Heart left ventricle (tissue), 16 donors: ENCODE measurements around the gene PSMB5. TPM values are rescaled to one million over a fixed set of nuclear protein-coding genes. Genes with fewer than 3 reads are reported as not detected.

Experiments
- ATAC-seq, 4 donors: fragments of 200-7000 bp; cut with Tn5 transposase; one replicate each; pipeline ENCODE4 v1.9.1; 2020 to 2022; ENCODE audit warnings: moderate library complexity in 4 of 4, mild to moderate bottlenecking in 3 of 4, moderate number of reproducible peaks in 1 of 4
- DNase-seq, 5 donors: peaks; one replicate each; pipeline ENCODE4 v3.0.0-alpha.2; 2020
- H3K27ac ChIP-seq, 12 donors: fragments of 200-600 bp; sonication (generic) in 4 of 12; one replicate each; pipeline versions ENCODE4 v1.5.0 to v1.8.0; 2016 to 2022; ENCODE audit warnings: mild to moderate bottlenecking in 2 of 12
- H3K27me3 ChIP-seq, 9 donors: fragments of 200-600 bp; sonication (generic) in 2 of 9; one replicate each; pipeline versions ENCODE4 v1.5.1 to v1.8.0; 2016 to 2022; ENCODE audit warnings: mild to moderate bottlenecking in 3 of 9
- H3K36me3 ChIP-seq, 9 donors: fragments of 200-600 bp; sonication (generic) in 2 of 9; one replicate each; pipeline versions ENCODE4 v1.5.0 to v1.8.0; 2018 to 2022; ENCODE audit warnings: mild to moderate bottlenecking in 2 of 9
- H3K4me1 ChIP-seq, 12 donors: fragments of 200-600 bp; sonication (generic) in 4 of 12; one replicate each; pipeline versions ENCODE4 v1.5.0 to v1.8.0; 2016 to 2022; ENCODE audit warnings: mild to moderate bottlenecking in 3 of 12
- H3K4me3 ChIP-seq, 12 donors: fragments of 200-600 bp; sonication (generic) in 4 of 12; one replicate each; pipeline versions ENCODE4 v1.5.0 to v1.8.0; 2017 to 2022; ENCODE audit warnings: mild to moderate bottlenecking in 9 of 12, moderate library complexity in 4 of 12
- H3K9me3 ChIP-seq, 12 donors: fragments of 200-600 bp; sonication (generic) in 4 of 12; one replicate each; pipeline versions ENCODE4 v1.5.0 to v1.8.0; 2016 to 2022; ENCODE audit warnings: mild to moderate bottlenecking in 1 of 12
- CTCF ChIP-seq, 12 donors: fragments of 200-600 bp; sonication (generic) in 4 of 12; IDR thresholded peaks; one replicate each; pipeline versions ENCODE4 v1.5.0 to v1.8.0; 2018 to 2022; ENCODE audit warnings: antibody characterized with exemption in 12 of 12, mild to moderate bottlenecking in 5 of 12
- POLR2A ChIP-seq, 2 donors: fragments of 450-650 bp; IDR thresholded peaks; one replicate each; pipeline ENCODE4 v1.6.1; 2017; ENCODE audit warnings: antibody characterized with exemption in 2 of 2, mild to moderate bottlenecking in 2 of 2, moderate library complexity in 2 of 2
- WGBS, 4 donors: extraction: QIAGEN DNeasy Blood & Tissue Kit in 2 of 4; methylation state at CpG; one replicate each; pipeline versions ENCODE4 v1.1.5 to v1.1.7; 2013 to 2018; 5-methylcytosine and 5-hydroxymethylcytosine counted together
- intact Hi-C, 10 donors: fragments of 100-400 bp; cut with DNase I; formaldehyde crosslinking; loops; one replicate each; pipeline versions ENCODE4 v1.11.1 to v1.14.2; 2022
- polyA plus RNA-seq, 2 donors: library from polyadenylated mRNA; stranded (reverse); fragments of 200-250 nt; gene quantifications; one replicate each; pipeline ENCODE4 v1.2.3, GENCODE V29; 2013
- total RNA-seq, 9 donors: library from RNA; depleted of rRNA in 2 of 9; stranded (reverse); fragments of >200 nt in 2 of 9; fragmentation: NEBNext Ultra II Directional in 3 of 9; extraction: Animal tissue kit (Norgen Biotek cat#: 25700) in 3 of 9; gene quantifications; one replicate each; pipeline versions ENCODE4 v1.1.0 to v1.2.4, GENCODE V29; 2016 to 2023
- donor health status: ischemic (EF 13 %, LVEDD 7.1; RV severe dilation, severe dysfunction).
- donor health status: healthy with polysubstance abuse.
- donor health status: DM: no; HTN: yes; CAD: no.
- donor health status: DM: no; HTN: no; CAD: no.
- donor health status: ischemic (EF 25% LVEDD 6.9; RV normal size, moderate dysfunction).
- donor health status: ischemic (EF 25% LVEDD 5.7; RV mildly dilated, moderate dysfunction).
- donor health status: healthy.
- donor health status: DM: yes; HTN: yes; CAD: no.
- donor health status: ischemic (EF 35%, LVEDD 5.7; RV mildly dilated, moderate dysfunction).
- donor health status: nonischemic (EF 11% LVEDD 7.7; RV severe dilation, severe dysfunction).
- donor health status: DM: yes; HTN: yes; CAD: no.
- donor health status: PGD.
- donor health status: ischemic (EF 29% LVEDD 5.4; RV normal size, mild dysfunction).
- donor health status: nonischemic (EF 23%, LVEDD 6.1; RV moderate dilation, normal function).

PSMB5 gene
- total and polyA plus RNA-seq, 11 donors = 75.7 to 233 (median 122) TPM

DNA sequence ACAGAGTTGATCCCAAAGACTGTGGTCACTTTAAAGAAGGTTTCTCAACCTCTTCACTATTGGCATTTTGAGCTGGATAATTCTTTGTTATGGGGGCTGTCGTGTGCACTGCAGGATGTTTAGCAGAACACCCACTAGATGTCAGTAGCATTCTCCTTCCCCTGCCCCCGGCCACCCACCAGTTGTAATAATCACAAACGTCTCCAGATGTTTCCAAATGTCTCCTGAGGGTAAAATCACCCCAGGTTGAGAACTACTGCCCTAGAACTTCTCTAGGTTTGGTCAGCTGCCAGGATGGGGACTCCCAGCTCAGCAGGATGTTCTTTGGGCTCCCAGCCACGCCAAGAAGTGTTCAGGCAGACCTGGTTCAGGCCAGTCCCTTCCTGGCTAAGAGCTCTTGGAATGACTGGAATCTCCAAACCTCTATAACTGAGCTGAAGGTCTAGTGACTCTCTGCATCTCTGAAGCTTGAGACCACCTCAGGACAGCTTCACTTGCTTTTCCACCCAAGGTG is 39.9 kb downstream of the PSMB5 start:
- WGBS, 4 donors = 3 to 8% (median 5%) methylated on average over 4 of the region's 4 CpGs
- intact Hi-C loops = loop anchor here in 1 of 10 donors (2.0 kb wide), 1 partner anchor 62 kb away; the partner anchor contains the start of gene CDH24
- peak; percentile 25 to 72 (median 65) for ATAC-seq

GRCh38 chr14:22993517-22993916 is 41.2 kb downstream of the PSMB5 start:
- DNase-seq = no peak
- H3K9me3 ChIP-seq = no peaks in the 10 kb centered on the region
- H3K4me3 ChIP-seq = no peak overlapping the region
- no peak for ATAC-seq
- intact Hi-C loops = loop anchor here in 1 of 10 donors (2.0 kb wide), 1 partner anchor 59 kb away; no protein-coding TSS in a partner anchor
- peaks cover 0 to 19% (median 3%) of the 10 kb centered on the region in 12 donors for H3K4me1 ChIP-seq
- H3K36me3 ChIP-seq = peaks cover 0 to 43% (median 14%) of the 10 kb centered on the region in 9 donors
- H3K27me3 ChIP-seq = no peaks in the 10 kb centered on the region
- H3K27ac ChIP-seq = no peak overlapping the region
- TF ChIP-seq POLR2A (IDR thresholded peaks at IDR 0.05) (no peak), CTCF (IDR thresholded peaks at IDR 0.05) (no peak)

More for the DNA sequence above, 39.9 kb downstream of the PSMB5 start:
- Histone ChIP-seq H3K4me3 (no peak overlapping the region), H3K27me3 (no peaks in the 10 kb centered on the region), H3K9me3 (no peaks in the 10 kb centered on the region), H3K4me1 (peaks cover 0 to 25% (median 3%) of the 10 kb centered on the region in 12 donors), H3K27ac (no peak overlapping the region), H3K36me3 (peaks cover 0 to 38% (median 7%) of the 10 kb centered on the region in 9 donors)
- DNase-seq = peak in 2 of 5 donors; percentile 24 to 27
- TF ChIP-seq CTCF (IDR thresholded peaks at IDR 0.05) (peak; percentile 40 to 67 (median 56)), POLR2A (IDR thresholded peaks at IDR 0.05) (no peak)

DNA sequence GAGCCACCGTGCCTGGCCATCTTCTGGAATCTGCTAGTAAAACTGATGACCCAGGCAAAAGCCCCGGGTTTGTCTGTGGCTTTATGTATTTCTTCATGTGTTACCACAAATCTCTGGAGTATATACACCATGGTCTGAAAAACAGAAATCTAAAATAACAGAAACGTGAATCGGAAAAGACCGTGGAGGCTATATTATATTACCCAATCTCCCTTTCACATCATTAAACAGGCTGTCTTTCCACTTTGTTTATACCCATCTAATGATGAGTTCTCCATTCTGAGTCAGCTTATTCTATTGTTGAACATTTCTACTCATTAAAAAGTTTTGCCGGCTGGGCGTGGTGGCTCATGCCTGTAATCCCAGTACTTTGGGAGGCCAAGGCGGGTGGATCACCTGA is 42.8 kb downstream of the PSMB5 start:
- DNase-seq = no peak
- 94 to 96% (median 95%) methylated on average over 8 of the region's 8 CpGs for WGBS, 4 donors

More for the DNA sequence above, 42.8 kb downstream of the PSMB5 start:
- Histone ChIP-seq H3K36me3 (peaks cover 0 to 48% (median 14%) of the 10 kb centered on the region in 9 donors), H3K4me1 (peaks cover 0 to 8% (median 0%) of the 10 kb centered on the region in 12 donors), H3K4me3 (no peak overlapping the region), H3K27ac (no peak overlapping the region), H3K27me3 (no peaks in the 10 kb centered on the region), H3K9me3 (no peaks in the 10 kb centered on the region)
- ATAC-seq = no peak
- TF ChIP-seq POLR2A (IDR thresholded peaks at IDR 0.05) (no peak), CTCF (IDR thresholded peaks at IDR 0.05) (no peak)
- intact Hi-C loops = loop anchor here in 1 of 10 donors (2.0 kb wide), 1 partner anchor 61 kb away; no protein-coding TSS in a partner anchor
